Activated T-helper 9 cell treated with anti-CD3 and anti-CD28 coated beads, Interleukin-2, amount 50 U/mL, for 16 hours (primary cell): ENCODE measurements around the gene RAPGEF1.

Experiments
- DNase-seq: peaks from one replicate; pipeline ENCODE4 v3.0.0-alpha.2; 2020; ENCODE audit warnings: low read depth

Gene RAPGEF1

DNA sequence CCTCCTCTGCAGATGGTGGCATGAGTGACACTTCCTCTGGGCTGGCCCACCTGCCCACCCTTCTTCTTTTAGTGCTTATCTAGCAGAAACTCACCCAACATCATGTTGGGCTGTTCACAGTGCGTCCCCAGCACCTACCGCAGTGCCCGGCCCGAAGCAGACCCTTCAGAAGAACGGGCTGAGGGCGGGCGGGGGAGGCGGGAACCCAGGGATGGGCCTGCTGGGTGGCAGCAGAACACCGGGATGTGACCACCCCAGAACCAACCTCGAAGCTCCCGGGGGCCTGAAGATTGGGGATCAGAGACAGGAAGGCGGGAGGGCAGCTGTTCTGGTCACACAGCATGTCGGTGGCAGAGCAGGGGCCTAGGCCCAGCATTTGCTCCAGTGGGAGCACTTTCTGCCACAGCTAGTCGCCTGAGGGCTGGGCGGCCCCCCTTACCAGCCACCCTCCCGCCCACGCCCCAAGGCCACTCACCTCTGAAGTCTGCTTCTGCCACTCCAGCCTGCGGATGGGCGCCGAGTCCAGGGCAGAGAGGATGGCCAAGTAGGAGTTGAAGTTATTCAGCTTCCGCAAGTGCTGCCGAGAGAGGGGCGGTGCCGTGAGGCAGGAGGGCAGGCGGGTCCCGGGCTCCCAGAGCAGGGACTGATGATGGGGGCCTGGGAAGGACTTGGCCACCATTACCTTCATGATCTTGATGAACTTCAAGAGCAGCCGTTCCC, 155.9 kb downstream of the RAPGEF1 start:
- DNase-seq, result no peak

DNA sequence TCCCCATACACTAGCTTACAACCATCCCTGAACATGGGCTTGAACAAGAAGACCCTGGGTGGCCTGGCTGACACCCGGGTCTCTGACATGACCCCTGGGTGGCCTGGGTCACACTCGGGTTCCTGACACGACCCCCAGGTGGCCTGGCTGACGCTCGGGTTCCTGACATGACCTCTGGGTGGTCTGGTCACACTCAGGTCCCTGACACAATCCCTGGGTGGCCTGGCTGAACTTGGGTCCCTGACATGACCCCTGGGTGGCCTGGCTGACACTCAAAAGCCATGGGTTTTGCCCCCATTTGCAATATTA, 156.6 kb downstream of the RAPGEF1 start:
- no peak for DNase-seq

DNA sequence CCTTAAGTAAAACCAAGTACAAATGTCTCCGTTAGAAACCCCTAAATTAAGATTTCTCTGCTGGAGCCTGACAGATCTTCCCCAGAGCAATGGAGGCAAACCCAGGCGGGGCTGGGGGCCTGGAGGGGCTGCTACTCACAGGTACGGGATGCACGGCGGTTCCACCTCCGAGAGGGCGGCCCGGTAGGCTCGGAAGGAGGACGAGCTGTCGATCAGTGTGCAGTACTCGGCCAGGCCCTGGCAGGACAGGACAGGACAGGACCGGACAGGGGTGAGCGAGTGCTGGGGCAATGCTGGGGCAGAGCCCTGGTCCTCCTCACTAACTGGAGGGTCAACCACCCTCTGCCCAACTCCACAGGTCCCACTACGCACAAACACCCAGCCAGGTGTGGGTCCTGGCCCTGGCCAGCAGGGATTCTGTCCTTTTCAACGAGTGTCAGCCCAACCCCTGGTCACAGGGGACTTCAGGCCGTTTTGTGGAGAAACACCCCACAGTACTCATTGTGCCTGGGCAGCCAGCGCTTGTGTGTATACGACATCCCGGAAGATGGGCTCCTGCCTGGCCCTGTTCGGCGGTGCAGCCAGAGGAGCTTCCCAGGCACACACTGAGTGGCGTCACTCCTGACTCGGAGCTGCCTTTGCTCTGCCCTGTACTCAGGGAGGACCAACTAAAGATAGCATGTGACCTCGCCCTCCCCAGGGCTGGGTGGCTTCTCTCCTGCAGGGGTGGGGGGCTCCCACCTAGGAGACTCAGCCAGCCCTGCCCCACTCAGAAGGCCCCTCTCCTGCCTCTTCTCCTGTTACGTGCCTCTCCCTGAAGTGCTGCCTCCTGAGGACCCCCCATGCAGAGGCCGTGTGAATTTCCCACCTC, 157.2 kb downstream of the RAPGEF1 start:
- DNase-seq, result no peak

DNA sequence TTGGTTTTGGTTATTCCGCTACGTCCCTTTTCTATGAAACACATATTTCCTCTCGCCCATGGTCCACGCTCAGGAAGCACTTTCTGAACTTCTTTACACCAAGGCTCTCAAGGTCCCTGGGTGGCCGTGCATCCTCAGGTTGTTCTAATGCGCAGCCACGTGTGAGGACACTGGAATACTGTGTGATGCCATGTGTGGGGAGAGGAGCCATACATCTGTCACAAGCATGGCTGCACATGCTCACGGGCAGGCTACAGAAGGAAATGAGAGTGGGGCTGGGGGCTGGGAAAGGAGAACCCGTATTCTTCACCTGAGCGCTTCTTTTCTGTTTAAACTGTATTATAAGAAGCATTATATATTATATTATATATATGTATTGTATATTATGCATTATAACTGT, 157.8 kb downstream of the RAPGEF1 start:
- DNase-seq, result no peak

DNA sequence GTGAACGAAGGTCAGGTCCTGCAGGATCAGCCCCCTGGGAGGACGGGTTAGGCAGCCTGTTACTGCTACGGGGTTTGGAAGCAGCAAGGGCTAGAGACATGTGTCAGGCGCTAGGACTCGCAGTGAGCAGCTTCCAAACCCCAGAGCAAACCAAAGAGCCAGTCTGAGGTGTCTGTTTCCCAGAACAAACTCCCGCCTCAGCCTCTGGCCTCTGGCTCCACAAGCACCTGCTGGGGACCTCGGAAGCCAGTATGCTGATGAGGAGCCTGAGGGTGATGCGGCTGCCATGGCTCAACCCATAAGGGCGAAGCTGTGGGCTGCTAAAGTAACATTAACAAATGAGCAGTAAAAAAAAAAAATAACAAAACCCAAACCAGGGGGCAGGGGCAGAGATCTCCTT, 159.5 kb downstream of the RAPGEF1 start:
- no peak for DNase-seq

DNA sequence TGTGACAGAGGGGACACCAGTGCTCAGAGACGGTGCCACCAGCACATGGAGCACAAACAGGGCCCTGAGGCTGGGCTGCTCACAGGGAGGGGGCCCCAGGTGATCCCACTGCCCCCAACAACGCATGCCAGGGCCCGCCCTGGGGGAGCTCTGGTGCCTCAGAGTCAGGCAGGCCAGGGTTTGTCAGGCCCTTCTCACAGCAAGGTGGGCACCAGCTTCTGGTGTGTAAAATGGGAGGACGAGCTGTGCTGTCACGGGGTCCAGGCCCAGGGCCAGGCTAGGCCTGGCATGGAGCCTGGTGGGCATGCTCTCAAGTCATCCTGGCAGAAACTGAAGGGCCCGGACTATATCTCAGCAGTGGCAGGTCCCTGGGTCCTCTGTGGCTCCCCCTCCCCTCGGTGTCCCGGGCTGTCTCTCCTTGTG, 160.1 kb downstream of the RAPGEF1 start:
- DNase-seq, result no peak

DNA sequence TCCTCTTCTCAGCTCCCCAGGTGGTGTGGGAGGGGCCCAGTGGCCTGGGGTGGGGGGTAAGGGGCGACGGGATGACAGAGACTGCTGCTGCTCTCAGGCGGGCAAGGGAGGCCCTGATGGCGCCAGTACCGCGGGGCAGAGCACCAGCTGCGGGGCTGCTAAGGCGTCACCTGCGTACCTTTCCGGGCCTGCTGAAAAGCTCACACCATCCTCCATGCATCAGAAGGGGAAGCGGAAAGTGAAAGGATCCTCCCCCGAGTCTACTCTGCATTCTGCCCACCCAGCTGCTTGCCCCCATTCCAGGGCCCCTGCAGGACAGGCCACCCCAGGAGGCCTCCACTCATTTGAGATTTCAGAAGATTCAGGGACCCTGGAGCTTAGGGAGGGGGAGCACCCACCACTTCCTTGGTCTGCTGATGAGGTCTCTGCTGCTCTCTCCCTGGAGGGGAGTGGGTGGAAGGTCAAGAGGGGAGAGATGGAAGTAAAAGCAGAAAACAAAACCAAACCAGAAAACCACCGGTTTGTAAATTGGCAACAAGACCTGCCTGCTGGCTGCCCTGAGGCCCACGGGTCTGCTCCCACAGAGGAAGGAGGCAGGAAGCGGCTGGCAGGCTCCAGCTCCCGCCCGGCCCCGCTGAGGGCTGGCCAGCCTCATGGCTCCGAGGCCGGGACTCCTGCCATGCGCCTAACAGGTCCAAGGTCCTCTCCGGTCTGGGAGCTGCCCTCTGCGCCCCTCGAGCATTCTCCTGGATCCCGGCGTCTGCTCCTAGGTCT, 161.0 kb downstream of the RAPGEF1 start:
- DNase-seq, result no peak

DNA sequence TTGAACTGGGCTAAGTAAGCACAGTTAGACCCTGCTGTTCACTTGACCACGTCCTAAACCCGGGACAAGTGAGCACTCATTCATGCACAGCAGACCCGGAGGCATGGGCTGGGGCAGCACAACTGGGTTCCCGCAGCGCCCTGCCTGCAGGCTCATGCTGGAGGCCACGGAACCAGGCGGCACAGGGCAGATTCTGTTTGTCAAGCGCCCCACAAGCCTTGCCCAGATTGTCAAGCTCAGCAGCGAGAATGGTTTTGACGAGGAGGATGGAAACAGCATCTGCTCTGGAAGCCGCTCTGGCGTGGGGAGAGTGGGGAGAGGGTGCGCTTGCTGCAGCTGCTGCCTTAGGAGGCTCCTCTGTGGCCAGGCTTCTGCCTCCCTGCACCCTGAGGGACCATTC, 161.9 kb downstream of the RAPGEF1 start:
- DNase-seq, result no peak

DNA sequence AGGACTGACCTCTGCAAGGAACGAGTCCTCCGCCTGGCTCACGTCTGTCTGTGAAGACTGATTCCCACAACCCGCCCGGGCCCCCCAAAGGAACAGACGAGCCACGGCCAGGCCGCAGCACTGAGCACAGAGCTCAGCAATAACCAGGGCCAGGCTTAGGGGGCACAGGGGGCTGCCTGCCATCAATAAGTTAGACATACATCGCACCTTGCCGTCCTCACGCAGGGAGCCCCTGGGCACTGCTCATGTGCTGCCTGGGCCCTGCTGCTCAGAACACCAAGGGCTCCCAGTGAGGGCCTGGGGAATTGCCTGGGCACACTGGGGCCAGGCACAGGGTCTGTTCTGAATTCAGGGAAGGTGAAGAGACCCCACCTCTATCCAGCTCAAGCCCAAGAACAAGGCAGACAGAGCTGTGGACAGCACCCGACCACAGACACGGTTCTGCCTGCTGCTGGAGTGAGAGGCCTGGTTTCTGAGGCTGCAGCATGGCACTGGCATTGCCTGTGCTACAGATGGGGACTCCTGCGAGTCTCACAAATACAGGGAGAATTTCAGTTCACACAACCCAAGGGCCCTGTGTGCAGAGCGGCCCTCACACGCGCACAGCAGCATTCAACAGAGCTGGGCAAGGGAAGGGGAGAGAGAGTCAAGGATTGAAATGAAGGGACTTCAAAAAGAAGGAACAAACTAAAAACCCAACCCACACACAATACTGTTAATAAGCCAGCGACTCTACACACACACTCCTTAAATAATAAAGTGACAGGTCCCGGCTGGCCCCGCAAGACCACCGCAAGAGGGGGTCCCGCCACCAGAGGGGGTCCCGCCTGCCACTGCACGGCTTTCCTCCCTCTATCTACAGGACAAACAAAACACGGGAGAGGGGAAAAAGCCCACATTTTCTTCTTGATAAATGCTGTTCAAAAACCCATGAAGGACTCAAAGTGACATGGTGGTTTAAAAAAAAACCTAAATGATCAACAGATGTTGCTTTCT, 162.6 kb downstream of the RAPGEF1 start:
- no peak for DNase-seq

DNA sequence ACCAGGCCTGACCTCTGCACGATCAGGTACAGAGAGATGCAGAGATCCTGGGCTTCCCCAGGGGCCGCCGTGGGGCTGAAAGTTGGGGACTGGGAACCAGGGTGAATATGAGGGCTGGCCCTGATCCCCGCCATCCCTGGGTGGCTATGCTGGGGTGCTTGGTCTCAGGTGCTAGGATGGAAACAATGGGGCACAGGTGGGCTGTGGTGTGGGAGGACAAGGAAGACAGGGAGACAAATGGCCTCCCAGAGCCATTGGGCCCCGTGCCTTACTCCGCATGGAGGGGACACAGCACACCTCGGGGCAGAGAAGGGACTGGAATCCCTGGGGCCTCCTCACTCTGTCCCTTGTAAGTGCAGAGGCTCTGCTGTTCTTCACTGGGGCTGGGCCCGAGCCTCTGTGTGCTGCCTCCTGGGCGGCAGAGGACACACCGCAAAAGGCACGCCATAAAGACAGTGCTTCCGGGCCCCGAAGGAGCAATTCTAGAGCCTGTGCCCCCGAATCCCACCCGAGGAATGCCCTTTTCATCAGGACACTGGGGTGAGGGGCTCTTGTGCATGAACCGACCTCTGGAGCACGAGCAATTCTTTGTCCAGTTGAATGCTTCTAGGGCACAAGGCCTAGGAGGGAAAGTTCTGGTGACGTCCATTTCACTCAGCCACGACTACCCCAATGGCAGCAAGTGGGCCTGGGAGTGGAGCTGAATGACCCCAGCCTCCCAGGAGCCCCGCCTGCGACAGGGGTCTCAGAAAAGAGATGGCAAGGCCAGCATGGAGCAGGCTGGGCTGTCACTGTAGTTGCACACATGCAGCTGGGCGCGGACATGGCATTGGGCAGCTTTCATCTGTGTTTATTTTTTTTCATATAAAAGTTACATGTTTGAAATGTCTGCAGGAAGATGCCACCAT, 163.7 kb downstream of the RAPGEF1 start:
- DNase-seq, result no peak

DNA sequence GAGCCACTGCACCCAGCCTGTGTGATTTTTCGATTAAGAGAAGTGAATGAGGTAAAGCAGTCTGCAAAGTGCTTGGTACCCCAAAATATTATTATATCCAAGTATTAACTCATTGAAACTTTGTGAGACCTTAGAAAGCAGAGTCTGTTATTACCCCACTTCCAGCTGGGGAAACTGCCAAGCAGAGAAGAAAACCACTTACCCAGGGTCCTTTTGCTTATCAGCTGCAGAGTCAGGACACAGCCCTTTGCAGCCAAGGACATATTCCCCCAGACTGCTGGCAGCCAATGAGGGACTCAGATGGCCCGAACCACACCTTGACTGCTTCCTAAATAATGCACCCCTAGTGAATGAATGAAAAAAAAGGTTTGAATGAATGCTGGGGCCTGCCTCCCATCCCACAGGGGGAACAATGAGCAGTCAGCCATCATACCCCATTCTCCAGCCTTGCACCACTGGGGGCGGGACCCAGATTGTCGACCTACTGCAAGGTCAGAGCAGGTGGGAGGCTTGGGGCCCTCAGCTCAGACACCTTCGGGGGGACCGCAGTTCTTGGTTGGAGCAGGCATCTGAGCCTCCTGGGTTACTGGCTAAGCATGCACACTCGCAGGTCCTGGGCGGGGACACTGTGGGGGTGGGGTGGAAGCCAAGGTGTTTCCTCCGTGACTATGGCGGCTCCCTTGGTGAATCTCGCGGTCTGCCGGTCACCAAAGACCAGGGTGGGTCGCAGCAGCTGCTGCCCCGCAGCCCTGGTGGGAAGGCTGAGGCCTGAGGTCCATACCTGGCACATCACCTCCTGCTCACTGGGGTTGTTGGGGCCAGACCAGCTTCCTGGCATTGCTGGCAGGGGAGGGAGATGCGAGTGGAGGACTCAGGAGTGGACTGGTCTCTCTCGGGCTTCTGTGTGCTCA, 164.9 kb downstream of the RAPGEF1 start:
- DNase-seq, result no peak

DNA sequence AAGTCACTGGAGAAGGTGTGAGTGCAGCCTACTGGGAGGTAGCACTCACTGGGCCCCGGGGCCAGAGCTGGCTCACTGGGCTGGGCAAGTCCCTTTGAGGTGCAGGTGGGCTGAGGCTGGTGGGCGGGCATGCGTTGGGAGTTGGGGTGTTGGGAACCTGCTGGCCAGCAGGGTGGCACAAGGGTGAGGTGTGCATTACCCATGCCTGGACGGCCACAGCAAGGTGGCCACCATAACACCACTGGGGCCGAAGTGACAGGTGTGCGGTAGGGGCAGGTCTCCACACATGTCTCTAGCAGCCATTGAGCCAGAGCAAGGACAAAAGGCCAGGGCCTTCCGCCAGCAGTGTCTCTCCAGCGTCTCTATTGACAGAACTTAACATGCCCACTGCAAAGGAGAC, 172.0 kb downstream of the RAPGEF1 start:
- no peak for DNase-seq

DNA sequence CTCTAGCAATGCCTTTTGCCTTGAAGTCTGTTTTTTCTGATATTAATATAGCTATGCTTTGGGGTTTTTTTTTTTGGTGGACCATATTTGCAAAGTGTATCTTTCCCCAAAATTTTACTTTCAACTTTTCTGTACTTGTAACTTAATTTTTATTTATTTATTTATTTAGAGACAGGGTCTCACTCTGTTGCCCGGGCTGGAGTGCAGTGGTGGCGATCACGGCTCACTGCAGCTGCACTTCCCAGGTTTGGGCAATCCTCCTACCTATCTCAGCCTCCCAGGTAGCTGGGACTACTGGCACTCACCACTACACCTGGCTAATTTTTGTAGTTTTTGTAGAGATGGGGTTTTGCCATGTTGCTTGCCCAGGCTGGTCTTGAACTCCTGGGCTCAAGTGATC, 173.7 kb downstream of the RAPGEF1 start:
- no peak for DNase-seq

DNA sequence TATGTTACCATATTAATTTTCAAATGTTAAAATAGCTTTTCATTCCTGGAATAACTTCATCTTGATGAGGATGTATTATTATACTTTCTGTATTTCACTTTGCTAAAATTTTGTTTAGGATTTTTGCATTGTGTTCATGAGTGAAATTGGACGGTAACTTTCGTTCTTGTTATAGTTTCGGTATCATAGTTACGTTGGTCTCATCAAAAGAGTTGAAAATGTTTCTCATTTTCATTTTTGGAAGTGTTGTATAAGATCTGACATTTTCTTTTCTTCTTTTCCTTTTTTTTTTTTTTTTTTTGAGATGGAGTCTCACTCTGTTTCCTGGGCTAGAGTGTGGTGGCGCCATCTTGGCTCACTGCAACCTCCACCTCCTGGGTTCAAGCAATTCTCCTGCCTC, 174.5 kb downstream of the RAPGEF1 start:
- DNase-seq, result no peak

DNA sequence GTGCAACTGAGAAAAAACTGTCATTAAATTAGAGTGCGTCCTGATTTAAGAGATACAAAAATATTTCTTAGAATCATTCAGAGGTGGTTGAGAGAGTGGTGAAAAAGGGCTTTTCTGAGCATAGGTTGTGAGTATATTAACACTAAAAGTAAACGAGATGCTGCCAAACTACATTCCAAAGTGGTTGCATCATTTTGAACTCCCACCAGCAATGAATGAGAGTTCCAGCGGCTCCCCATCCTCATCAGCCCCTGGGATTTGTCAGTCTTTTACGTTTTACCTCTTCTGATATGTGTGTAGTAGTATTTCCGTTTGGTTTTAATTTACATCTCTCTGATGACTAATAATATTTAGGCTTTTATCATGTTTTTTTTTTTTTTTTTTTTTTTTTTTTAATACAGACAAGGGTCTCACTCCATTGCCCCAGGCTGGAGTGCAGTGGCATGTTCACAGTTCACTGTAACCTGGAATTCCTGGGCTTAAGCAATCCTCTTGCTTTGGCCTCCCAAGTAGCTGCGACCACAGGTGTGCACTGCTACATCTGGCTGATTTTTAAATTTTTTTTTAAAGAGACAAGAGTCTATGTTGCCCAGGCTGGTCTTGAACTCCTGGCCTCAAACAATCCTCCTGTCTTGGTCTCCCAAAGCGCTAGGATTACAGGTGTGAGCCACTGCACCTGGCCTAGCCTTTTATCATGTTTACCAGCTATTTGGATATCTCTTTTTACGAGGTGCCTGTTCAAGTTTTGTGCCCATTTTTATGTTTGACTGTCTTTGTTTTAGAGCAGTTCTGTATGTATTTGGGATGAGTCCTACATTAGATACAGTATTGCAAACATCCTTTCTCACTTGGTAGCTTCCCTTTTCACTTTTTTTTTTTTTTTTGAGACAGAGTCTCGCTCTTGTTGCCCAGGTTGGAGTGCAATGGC, 177.6 kb downstream of the RAPGEF1 start:
- DNase-seq, result no peak

DNA sequence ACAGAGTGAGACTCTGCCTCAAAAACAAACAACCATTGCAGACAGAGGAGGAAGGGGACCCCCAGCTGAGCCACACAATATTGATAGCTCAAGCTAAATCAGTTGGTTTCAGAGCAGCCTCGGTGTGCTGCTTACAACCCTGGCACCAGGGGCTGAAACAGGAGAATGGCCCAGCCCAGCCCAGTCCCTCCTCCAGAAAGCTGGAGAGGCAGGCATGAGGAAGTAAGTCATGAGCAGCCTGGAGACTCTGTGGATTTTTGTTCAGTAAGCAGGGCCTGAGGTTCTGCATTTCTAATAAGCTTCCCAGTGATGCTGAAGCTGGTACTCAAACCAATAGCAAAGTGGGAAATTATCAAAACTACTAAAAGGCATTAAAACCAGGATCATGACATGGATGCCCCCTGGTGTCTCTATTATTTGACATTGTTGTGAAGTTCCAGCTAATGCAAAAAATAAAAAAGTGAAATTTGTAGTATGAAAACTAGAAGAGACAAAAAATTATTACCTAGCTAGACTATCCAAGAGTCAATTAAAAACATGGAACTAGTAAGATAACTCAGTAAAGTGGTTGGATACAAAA, 180.4 kb downstream of the RAPGEF1 start:
- DNase-seq, result no peak

DNA sequence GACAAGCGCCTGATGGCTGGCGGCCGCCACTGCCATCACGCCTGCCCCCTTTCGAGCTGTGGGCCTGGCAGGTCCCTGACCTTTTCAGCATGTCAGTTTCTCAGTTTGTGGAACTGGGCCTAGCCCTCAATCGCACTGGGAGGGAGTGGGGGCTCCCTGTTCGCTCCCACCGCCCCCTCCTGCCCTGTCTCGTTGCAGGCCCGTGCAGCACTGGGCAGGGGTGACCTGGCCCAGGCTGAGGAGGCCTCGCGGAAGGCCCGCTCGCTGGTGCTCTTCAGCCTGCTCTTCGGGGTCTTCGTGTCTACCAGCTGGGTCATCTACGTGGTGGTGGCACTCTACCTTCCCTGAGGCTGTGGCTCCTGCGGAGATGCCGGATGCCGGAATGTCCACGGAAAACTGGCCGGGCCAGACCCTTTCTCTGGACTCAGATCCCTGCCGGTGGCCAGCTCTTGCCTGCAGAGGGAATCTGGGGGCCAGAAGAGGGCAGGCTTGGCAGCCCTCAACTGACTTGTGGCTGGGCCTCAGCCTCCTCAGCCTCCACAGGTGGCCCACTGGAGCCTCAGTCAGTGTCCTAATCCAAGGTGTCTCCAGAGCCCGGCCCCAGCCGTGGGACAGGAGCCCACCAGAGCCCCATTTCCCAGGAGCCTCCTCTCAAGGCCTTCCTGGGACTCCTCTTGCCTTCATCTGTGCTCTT, 181.9 kb downstream of the RAPGEF1 start:
- no peak for DNase-seq
